Medulla oblongata (tissue), 1 donor: ENCODE measurements around the gene SWAP70.
A peak's percentile ranks its signal among the peaks of the same experiment; 100 is the strongest.

Source experiments
- DNase-seq: peaks from one replicate; pipeline ENCODE4 v3.0.0-alpha.2; 2015; ENCODE audit errors: extremely low spot score

SWAP70 gene

DNA sequence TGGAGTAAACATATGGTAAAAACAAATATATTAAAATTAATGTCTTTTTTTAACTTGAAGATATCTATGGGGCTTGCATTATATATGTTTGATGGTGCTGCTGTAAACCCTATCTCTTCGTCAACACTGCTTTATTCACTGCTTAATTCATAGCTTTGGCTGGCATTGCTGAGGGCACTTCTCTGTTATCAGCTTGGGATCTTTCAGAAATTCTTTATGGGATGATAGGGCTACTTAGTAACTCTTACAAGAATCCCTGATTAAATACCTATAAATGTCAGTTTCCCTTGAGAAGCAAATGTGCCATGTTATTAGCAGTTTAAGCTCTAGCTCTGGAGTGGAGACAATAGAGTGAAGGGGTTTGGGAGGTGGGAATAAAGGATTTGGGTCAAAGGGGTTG, 112.3 kb downstream of the SWAP70 start:
- no peak for DNase-seq

GRCh38 chr11:9777066-9777465, 113.2 kb downstream of the SWAP70 start:
- DNase-seq, result no peak

- DNase-seq, result no peak
Measured at GRCh38 chr11:9777525-9777924, 113.6 kb downstream of the SWAP70 start.

- DNase-seq, result no peak
Measured at GRCh38 chr11:9780929-9781328, 117.1 kb downstream of the SWAP70 start.

- no peak for DNase-seq
Measured at GRCh38 chr11:9783986-9784385, 120.1 kb downstream of the SWAP70 start.

DNA sequence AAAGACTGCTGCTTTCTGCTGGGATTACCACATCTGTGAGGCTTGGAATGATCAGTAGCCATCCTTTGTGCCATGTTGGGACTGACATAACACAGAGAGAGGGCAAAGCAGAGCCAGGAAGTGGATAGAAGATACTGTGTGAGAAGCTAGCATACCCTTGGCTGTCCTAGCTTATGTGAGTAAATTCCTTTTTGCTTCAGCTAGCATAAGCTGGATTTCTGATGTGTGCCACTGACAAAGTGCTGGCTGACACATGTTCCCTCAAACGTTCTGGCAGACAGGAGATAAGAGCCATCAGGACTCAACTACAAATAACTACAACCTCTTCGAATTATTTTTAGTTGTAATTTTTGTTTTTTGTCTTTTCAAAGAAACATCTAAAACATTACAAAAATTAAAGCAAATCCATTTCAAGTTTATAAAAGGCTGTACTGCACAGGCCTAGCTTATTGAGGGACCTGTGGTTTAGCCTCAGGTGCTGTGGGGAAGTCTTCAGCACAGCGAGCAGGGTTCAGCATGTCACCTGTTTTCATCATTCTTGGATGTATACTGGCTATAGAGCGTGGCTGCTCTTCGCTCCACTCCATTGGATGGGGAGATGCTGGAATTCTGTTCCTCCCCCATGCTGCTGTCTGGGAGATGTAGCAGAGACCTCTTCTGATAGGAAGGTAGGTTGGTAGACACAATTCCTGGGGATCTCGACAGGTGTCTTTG, 120.9 kb downstream of the SWAP70 start:
- DNase-seq, result no peak

GRCh38 chr11:9787260-9787659, 123.4 kb downstream of the SWAP70 start:
- no peak for DNase-seq

DNA sequence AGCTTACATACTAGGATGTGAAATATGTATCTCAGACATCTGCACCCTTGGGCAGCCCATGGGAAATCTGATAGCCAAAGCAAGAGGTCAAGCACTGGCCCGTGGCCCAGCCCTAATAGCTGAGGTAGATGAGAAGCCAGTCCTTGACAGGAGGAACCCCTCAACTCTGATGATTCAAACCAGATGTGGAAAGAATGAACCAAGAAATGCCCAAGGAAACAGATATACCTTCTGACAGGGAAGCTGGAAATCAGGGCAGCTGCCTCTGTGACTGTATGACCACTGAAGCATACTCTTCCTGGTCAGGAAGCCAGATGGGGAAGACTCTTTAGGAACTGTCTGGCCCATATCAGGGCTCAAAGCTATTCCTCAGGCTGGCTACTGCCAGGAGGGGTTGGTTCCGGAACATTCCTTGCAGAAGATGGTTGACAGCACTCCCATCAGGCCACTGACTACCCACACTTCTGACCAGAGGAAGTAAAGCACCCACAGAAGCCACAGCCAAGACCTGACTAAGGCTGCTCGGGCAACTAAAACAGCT, 124.2 kb downstream of the SWAP70 start:
- peak; percentile 34 for DNase-seq

GRCh38 chr11:9789910-9790309, 126.0 kb downstream of the SWAP70 start:
- DNase-seq, result no peak

GRCh38 chr11:9790703-9791102, 126.8 kb downstream of the SWAP70 start:
- no peak for DNase-seq

DNA sequence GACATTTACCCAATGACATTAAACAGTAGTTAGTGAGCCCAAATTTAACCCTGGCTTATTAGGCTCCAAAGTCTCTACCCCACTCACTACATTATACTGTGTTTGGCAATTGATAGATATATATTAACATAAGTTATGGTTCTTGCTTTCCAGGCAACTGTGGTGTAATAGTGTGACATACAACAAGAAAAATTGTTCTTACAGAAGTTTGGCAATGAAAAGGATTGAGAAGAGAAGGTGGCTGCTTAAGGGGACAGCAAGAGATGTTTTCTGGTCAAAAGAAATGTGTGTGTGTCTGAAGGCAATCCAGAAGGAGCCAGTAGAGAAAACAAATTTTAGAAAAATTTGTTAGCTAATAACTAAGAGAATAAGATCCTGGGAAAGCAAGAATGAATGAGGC, 132.4 kb downstream of the SWAP70 start:
- DNase-seq, result no peak

DNA sequence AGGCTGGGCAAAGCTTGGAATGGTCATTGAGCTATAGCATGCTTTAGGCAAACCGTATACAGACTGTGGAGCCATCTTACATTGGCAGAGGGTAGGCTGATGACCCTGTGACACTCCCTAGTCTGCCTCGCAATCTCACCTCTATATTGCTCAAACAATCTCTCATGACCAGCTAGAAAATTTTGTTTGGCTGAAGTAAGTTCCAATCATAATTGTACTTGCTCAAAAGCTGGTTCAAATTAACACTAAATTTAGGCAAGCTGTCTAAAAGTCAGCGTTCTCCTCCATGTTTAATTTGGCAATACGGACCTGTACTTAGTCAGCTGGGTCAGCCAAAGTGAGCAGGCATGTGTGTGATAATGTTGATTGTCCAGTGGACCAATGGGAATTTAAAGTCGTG, 133.0 kb downstream of the SWAP70 start:
- DNase-seq, result no peak

GRCh38 chr11:9797300-9797699, 133.4 kb downstream of the SWAP70 start:
- DNase-seq, result no peak

GRCh38 chr11:9799886-9800285, 136.0 kb downstream of the SWAP70 start:
- DNase-seq, result no peak

- no peak for DNase-seq
Measured at GRCh38 chr11:9802291-9802861, 138.5 kb downstream of the SWAP70 start.
